ENCODE measurements around the gene GDNF.

GDNF gene

GRCh38 chr5:37823433-37824152, 16.2 kb downstream of the GDNF start:
- TF ChIP-seq CTCF (IDR thresholded peaks at IDR 0.05; ENCODE audit: low read depth, low read length, missing control alignments), result no peak
- no peak overlapping the region for H3K4me3 ChIP-seq (replicated peaks; ENCODE audit: low read depth, low read length)
- DNase-seq (ENCODE audit: extremely low read depth, low read depth), result no peak

- no peak for TF ChIP-seq CTCF (IDR thresholded peaks at IDR 0.05; ENCODE audit: low read depth, low read length, missing control alignments)
- no peak for DNase-seq (ENCODE audit: extremely low read depth, low read depth)
- H3K4me3 ChIP-seq (replicated peaks; ENCODE audit: low read depth, low read length), result no peak overlapping the region
Observed at GRCh38 chr5:37816883-37817282, 23.0 kb downstream of the GDNF start.

- DNase-seq (ENCODE audit: extremely low read depth, low read depth), result no peak
- no peak for TF ChIP-seq CTCF (IDR thresholded peaks at IDR 0.05; ENCODE audit: low read depth, low read length, missing control alignments)
- no peak overlapping the region for H3K4me3 ChIP-seq (replicated peaks; ENCODE audit: low read depth, low read length)
Observed at GRCh38 chr5:37816331-37816730, 23.5 kb downstream of the GDNF start.

- no peak for DNase-seq (ENCODE audit: extremely low read depth, low read depth)
- no peak overlapping the region for H3K4me3 ChIP-seq (replicated peaks; ENCODE audit: low read depth, low read length)
- TF ChIP-seq CTCF (IDR thresholded peaks at IDR 0.05; ENCODE audit: low read depth, low read length, missing control alignments), result no peak
Observed at GRCh38 chr5:37815913-37816312, 23.9 kb downstream of the GDNF start.

GRCh38 chr5:37814699-37815098, 25.1 kb downstream of the GDNF start:
- peak; percentile 58 for DNase-seq (ENCODE audit: extremely low read depth, low read depth)
- no peak overlapping the region for H3K4me3 ChIP-seq (replicated peaks; ENCODE audit: low read depth, low read length)
- TF ChIP-seq CTCF (IDR thresholded peaks at IDR 0.05; ENCODE audit: low read depth, low read length, missing control alignments), result no peak

GRCh38 chr5:37812365-37812764, 27.5 kb downstream of the GDNF start:
- no peak for TF ChIP-seq CTCF (IDR thresholded peaks at IDR 0.05; ENCODE audit: low read depth, low read length, missing control alignments)
- H3K4me3 ChIP-seq (replicated peaks; ENCODE audit: low read depth, low read length), result no peak overlapping the region
- DNase-seq (ENCODE audit: extremely low read depth, low read depth), result no peak

- H3K4me3 ChIP-seq (replicated peaks; ENCODE audit: low read depth, low read length), result no peak overlapping the region
- no peak for DNase-seq (ENCODE audit: extremely low read depth, low read depth)
- TF ChIP-seq CTCF (IDR thresholded peaks at IDR 0.05; ENCODE audit: low read depth, low read length, missing control alignments), result no peak
Observed at GRCh38 chr5:37811866-37812265, 28.0 kb downstream of the GDNF start.
